Measurements from ENCODE around the gene RPL31. TPM values are rescaled to one million over a fixed set of nuclear protein-coding genes. Genes with fewer than 3 reads are reported as not detected.
A peak's percentile ranks its signal among the peaks of the same experiment; 100 is the strongest.

RPL31 gene
- total RNA-seq, 2 donors from 2014 or later: 1,385 to 1,395 TPM

DNA sequence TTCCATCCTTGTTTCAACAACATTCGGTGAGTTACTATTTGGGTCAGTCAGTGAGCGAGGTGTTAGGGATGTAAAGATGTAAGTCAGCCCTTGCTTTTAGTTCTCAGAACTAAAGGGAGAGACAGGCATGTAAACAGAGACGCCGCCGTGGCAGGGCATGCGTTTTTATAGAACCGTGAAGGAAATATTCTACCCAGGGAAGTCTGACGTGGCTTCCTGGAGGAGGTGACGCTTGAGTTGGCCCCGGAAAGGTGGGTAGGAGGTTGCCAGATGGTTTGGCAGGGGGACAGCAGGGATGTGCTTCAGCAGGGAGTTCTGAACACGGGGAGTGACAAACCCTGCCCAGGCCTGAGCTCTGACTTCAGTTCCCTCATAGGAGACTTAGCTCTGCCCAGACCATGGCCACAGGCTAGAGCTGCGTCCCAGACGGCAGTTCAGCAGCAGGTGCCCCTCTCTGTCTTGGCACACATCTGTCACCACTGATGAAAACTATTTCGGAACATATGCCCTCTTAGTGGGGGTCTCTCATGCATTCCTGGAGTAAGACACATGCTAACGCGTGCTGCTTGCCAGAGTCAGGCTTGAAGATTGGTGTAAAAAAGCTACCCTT, 23.4 kb upstream of the RPL31 start:
- peak in 1 of 2 donors; percentile 30 for ATAC-seq (replicated peaks in 1 of 2)
- H3K4me3 Mint-ChIP-seq: no peak overlapping the region

DNA sequence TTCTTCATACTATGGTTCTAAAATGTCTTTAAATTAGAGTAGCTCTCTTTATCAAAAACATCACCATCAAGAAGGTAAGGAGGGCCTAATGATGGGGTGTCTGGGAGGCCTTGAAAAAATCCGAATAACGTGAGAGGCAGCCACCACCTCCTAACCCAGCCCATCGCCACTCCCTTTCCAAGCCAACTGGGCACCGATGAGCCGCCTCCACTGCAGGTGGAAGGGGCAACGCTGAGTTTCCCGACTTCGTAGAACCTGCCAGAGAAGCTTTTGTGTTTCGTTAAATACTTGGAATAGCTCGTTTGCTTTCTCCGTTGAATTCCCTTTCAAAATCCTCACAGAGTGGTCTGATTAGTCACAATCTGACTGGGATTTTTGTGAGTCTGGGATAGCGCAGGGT, 22.0 kb upstream of the RPL31 start:
- ATAC-seq (replicated peaks in 1 of 2): no peak
- Mint-ChIP-seq H3K4me1 (ENCODE audit: low read depth) (peaks cover 8% of the 10 kb centered on the region), H3K27ac (no peak overlapping the region), H3K27me3 (ENCODE audit: low read depth) (no peaks in the 10 kb centered on the region), H3K4me3 (no peak overlapping the region), H3K9me3 (no peaks in the 10 kb centered on the region), H3K36me3 (ENCODE audit: insufficient read depth in 2 of 2) (no peaks in the 10 kb centered on the region)
- DNase-seq: no peak

More for the DNA sequence above, 23.4 kb upstream of the RPL31 start:
- Mint-ChIP-seq H3K36me3 (ENCODE audit: insufficient read depth in 2 of 2) (no peaks in the 10 kb centered on the region), H3K27me3 (ENCODE audit: low read depth) (no peaks in the 10 kb centered on the region), H3K4me1 (ENCODE audit: low read depth) (peaks cover 8% of the 10 kb centered on the region), H3K27ac (no peak overlapping the region), H3K9me3 (no peaks in the 10 kb centered on the region)
- no peak for DNase-seq

DNA sequence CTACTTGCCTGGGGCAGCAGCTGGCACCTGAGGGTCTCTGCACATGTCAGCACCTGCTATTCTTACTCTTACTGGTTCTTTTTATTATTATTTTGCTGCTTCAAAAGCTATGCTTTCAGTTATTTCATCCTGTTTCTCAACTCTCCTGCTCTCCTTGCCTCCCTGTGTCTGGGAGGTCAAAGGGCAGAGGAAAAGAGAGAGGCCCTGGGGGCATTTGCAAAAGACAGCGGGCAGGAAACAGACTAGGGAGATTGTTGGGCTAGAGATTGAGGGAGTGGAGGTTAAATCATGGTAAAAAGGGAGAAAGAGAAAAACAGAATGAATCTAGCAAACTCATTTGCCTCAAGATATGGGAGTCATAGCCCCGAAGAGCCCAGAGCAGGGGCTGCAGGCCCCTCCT, 21.1 kb upstream of the RPL31 start:
- ATAC-seq (replicated peaks in 1 of 2) (no peak), DNase-seq (no peak)
- H3K9me3 Mint-ChIP-seq: no peaks in the 10 kb centered on the region
- no peak overlapping the region for H3K27ac Mint-ChIP-seq
- no peaks in the 10 kb centered on the region for H3K27me3 Mint-ChIP-seq (ENCODE audit: low read depth)
- H3K36me3 Mint-ChIP-seq (ENCODE audit: insufficient read depth in 2 of 2): no peaks in the 10 kb centered on the region
- peaks cover 8% of the 10 kb centered on the region for H3K4me1 Mint-ChIP-seq (ENCODE audit: low read depth)
- H3K4me3 Mint-ChIP-seq: no peak overlapping the region

DNA sequence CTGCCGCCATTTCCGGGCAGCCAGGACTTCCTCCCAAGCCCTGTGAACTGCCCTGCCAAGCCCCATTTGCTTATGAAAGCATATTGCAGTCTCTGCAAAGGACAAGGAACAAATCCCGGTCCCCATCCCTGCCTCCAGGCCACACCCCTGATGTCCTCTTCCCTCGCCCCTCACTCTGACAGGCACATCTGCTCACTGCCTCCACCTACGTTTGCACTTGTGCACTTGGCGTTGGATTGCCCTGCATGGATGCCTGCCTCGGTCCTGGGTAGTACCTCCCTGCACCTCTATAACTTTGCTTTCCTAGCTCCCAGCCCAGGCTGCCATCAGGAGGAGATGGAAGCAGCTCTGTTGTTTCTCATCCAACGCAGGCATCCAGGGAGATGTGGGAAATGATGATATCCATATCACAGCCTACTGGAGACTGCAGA, 19.6 kb upstream of the RPL31 start:
- Mint-ChIP-seq H3K4me1 (ENCODE audit: low read depth) (no peaks in the 10 kb centered on the region), H3K4me3 (no peak overlapping the region), H3K27ac (no peak overlapping the region), H3K27me3 (ENCODE audit: low read depth) (no peaks in the 10 kb centered on the region), H3K9me3 (no peaks in the 10 kb centered on the region), H3K36me3 (ENCODE audit: insufficient read depth in 2 of 2) (no peaks in the 10 kb centered on the region)
- DNase-seq (no peak), ATAC-seq (replicated peaks in 1 of 2) (no peak)

DNA sequence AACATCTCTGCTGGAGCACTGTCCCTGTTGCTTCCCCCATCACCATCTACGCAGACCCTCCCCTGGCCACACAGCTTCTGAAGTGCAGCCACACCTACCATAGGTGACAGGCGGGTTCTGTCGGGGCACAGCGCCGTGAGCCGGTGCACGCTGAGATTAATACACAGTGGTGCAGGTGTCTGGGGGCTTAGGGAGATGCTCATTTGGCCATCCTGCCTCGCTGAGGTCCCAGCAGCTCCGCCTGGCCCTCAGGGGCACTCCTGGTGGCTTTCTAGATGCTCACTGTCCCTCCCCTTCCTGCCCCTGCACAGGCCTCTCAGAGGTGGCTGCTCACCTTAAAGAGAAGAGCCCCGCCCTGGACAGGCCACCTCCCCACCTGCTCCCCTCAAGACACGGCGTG, 18.9 kb upstream of the RPL31 start:
- no peaks in the 10 kb centered on the region for H3K27me3 Mint-ChIP-seq (ENCODE audit: low read depth)
- H3K4me3 Mint-ChIP-seq: no peak overlapping the region
- ATAC-seq (replicated peaks in 1 of 2): no peak
- H3K4me1 Mint-ChIP-seq (ENCODE audit: low read depth): no peaks in the 10 kb centered on the region
- no peak overlapping the region for H3K27ac Mint-ChIP-seq
- H3K36me3 Mint-ChIP-seq (ENCODE audit: insufficient read depth in 2 of 2): no peaks in the 10 kb centered on the region
- no peaks in the 10 kb centered on the region for H3K9me3 Mint-ChIP-seq
- no peak for DNase-seq

DNA sequence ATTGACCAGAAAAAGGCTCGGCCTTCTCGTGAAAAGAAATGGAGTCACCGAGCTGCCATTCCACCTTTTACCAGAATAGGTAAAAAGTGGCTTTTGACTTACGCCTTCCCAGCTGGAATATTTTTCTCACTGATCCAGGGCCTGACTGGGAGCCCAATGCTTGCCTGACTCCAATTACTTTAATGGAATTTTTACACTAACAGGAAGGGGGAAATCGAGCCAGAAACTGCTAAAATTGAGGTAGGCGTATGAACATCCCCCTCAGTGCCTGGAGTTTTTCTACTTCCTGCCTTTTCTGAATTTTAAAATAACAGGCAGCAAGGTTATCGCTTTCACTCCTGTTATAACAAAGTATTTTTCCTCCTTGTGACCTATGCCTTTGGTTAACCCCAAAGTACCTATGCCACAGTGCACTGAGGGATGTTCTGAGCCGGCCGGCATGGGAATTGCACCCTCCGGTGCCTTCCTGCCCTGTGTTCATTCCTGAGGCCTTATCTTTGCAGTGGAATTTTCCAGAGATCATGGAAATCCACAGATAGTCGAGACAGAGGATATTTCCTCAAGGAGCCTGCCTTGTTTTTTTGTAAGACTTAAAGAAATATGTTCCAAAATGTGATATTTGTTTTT, 18.3 kb upstream of the RPL31 start:
- DNase-seq: no peak
- no peak for ATAC-seq (replicated peaks in 1 of 2)
- no peak overlapping the region for H3K4me3 Mint-ChIP-seq
- H3K9me3 Mint-ChIP-seq: no peaks in the 10 kb centered on the region
- H3K36me3 Mint-ChIP-seq (ENCODE audit: insufficient read depth in 2 of 2): no peaks in the 10 kb centered on the region
- no peak overlapping the region for H3K27ac Mint-ChIP-seq
- H3K4me1 Mint-ChIP-seq (ENCODE audit: low read depth): no peaks in the 10 kb centered on the region
- no peaks in the 10 kb centered on the region for H3K27me3 Mint-ChIP-seq (ENCODE audit: low read depth)

DNA sequence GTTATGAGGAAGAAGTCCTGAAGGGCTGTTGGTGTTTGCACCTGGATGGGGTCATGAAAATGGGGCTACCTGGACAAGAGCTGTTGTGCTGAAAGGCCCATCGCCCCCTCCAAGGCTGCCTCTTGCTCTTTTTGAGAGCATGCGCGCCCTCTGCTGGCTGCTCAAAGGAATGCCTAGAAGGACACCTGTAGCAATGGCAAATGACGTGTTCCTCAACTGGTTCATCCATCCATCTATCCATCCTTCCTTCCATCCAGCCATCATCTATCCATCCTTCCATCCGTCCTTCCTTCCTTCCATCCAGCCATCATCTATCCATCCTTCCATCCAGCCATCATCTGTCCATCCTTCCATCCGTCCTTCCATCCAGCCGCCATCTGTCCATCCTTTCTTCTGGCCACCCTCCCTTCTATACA, 17.2 kb upstream of the RPL31 start:
- no peak overlapping the region for H3K4me3 Mint-ChIP-seq
- DNase-seq: peak; percentile 78 to 79
- H3K36me3 Mint-ChIP-seq (ENCODE audit: insufficient read depth in 2 of 2): no peaks in the 10 kb centered on the region
- H3K9me3 Mint-ChIP-seq: no peaks in the 10 kb centered on the region
- H3K27me3 Mint-ChIP-seq (ENCODE audit: low read depth): no peaks in the 10 kb centered on the region
- ATAC-seq (replicated peaks in 1 of 2): peak; percentile 74 to 77
- H3K27ac Mint-ChIP-seq: no peak overlapping the region
- H3K4me1 Mint-ChIP-seq (ENCODE audit: low read depth): no peaks in the 10 kb centered on the region

DNA sequence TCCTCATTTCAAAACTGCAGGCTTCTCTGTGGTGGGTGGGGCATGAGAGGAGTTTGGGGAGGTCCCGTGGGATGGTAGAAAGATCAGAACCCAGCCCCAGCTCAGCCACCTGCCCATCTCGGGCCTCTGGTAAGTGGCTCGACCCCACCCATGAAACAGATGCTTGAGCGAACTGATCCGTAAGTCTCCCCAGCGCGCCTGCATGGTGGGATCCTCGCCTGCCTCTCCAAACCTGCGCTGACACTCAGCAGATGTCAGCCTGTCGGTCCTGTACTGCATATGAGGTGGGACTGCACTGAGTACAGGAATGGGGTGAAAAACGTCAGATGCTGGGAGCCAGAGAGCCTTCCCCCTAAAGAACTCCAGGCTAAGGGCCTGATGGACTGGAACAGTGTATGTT, 15.9 kb upstream of the RPL31 start:
- Mint-ChIP-seq H3K27ac (no peak overlapping the region), H3K36me3 (ENCODE audit: insufficient read depth in 2 of 2) (no peaks in the 10 kb centered on the region), H3K4me1 (ENCODE audit: low read depth) (no peaks in the 10 kb centered on the region), H3K4me3 (no peak overlapping the region), H3K9me3 (no peaks in the 10 kb centered on the region), H3K27me3 (ENCODE audit: low read depth) (no peaks in the 10 kb centered on the region)
- DNase-seq (no peak), ATAC-seq (replicated peaks in 1 of 2) (no peak)

DNA sequence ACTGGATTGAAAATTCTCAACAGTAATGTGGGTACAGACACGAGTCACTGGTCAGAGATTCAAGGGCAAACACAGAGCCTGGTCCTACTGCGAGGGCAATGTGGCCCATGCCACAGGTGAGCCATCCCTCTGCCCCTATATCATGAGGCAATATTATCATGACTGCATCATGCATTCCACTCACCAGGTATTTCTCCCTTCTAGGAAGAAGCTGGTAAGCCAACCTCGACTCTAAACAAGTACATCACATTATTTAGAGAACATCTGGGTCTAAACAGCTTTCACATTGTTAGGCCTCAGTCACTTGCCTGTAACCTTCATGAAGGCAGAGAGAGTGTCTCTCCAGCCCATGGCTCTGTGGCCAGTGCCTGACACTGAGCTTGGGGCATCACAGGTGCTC, 14.6 kb upstream of the RPL31 start:
- Mint-ChIP-seq H3K27ac (no peak overlapping the region), H3K9me3 (no peaks in the 10 kb centered on the region), H3K4me3 (no peak overlapping the region), H3K4me1 (ENCODE audit: low read depth) (no peaks in the 10 kb centered on the region), H3K36me3 (ENCODE audit: insufficient read depth in 2 of 2) (no peaks in the 10 kb centered on the region), H3K27me3 (ENCODE audit: low read depth) (no peaks in the 10 kb centered on the region)
- no peak for DNase-seq
- ATAC-seq (replicated peaks in 1 of 2): no peak

DNA sequence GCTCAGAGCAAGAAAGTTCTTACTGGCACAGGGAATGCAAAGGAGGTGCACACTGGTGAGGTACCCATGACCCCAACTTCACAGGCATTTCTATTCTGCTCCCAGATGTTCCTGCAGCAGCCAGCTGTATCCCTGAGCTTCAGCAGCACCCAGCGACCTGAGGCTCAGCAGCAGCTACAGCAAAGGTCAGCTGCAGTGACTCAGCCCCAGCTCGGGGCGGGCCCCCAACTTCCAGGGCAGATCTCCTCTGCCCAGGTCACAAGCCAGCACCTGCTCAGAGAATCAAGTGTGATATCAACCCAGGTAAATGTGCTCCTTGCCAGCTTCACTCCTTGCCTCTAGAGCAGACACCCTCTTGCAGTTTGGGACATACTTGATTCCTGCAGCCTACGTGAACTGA, 14.1 kb upstream of the RPL31 start:
- Mint-ChIP-seq H3K36me3 (ENCODE audit: insufficient read depth in 2 of 2) (no peaks in the 10 kb centered on the region), H3K27ac (no peak overlapping the region), H3K27me3 (ENCODE audit: low read depth) (no peaks in the 10 kb centered on the region), H3K9me3 (no peaks in the 10 kb centered on the region), H3K4me1 (ENCODE audit: low read depth) (no peaks in the 10 kb centered on the region), H3K4me3 (no peak overlapping the region)
- DNase-seq (no peak), ATAC-seq (replicated peaks in 1 of 2) (no peak)

DNA sequence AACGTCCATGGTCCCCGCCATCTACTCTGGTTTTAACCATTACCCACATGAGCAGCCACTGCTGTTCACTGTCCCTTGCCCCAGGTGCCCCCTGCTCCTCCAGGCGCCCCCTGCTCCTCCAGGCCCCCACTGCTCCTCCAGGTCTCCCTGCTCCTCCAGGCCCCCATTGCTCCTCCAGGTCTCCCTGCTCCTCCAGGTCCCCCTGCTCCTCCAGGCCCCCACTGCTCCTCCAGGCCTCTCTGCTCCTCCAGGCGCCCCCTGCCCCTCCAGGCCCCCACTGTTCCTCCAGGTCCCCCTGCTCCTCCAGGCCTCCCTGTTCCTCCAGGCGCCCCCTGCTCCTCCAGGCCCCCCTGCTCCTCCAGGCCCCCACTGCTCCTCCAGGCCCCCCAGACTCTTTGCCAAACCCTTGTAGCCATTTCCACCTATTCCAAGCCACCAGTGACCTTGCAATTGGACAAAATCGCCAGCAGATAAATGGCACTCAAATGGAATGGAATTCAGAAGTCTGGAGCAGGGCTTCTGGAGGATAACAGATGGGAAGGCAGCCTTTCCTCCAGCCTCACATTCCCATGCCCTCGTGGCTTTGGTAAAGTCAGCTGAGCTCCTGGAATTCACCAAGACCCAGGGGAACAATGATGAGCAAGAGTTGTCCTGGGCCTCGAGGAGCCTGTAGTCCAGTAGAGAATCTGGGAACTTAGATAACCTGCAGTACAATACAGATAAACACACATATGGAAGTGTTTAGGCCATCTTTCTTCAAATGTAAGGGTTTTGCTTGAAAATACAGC, 13.3 kb upstream of the RPL31 start:
- DNase-seq (no peak), ATAC-seq (replicated peaks in 1 of 2) (no peak)
- Mint-ChIP-seq H3K27me3 (ENCODE audit: low read depth) (no peaks in the 10 kb centered on the region), H3K4me3 (no peak overlapping the region), H3K4me1 (ENCODE audit: low read depth) (no peaks in the 10 kb centered on the region), H3K9me3 (no peaks in the 10 kb centered on the region), H3K27ac (peak overlapping the region; percentile 22), H3K36me3 (ENCODE audit: insufficient read depth in 2 of 2) (no peaks in the 10 kb centered on the region)

DNA sequence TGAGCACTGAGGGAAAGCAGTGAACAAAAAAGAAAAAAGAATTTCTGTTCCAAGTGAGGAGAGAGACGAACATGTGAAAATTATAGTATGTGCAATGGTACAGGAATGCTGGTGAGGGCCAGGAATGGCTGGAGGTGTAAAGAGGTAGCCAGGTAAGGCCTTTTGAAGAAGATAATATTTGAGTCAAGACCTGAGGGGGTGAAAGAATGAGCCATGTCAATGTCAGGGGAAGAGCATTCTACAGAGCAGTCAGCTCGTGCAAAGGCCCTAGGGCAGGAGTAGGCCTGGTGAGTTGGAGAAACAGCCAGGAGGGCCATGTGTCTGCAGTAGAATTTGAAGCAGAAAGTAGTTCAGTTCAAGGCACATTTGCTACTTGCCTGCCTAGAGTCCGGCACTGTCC, 12.4 kb upstream of the RPL31 start:
- ATAC-seq (replicated peaks in 1 of 2) (no peak), DNase-seq (no peak)
- H3K4me1 Mint-ChIP-seq (ENCODE audit: low read depth): no peaks in the 10 kb centered on the region
- no peak overlapping the region for H3K4me3 Mint-ChIP-seq
- H3K27me3 Mint-ChIP-seq (ENCODE audit: low read depth): no peaks in the 10 kb centered on the region
- H3K27ac Mint-ChIP-seq: no peak overlapping the region
- no peaks in the 10 kb centered on the region for H3K36me3 Mint-ChIP-seq (ENCODE audit: insufficient read depth in 2 of 2)
- H3K9me3 Mint-ChIP-seq: no peaks in the 10 kb centered on the region

DNA sequence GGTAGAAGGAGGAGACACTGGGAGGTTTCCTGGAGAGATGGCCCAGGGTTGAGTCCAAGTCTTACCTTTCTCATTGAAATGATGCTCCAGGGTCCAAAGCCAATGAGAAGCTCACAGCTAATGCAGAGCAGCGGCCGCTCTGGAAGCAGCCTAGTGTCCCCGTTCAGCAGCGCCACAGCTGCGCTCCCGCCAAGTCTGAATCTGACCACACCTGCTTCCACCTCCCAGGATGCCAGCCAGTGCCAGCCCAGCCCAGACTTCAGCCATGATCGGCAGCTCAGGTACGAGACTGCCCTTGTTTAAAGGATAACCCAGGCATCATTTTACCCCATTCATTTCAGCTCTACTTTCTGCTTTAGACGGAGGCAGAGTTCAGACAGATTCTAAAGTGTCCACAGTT, 11.9 kb upstream of the RPL31 start:
- no peak for DNase-seq
- no peaks in the 10 kb centered on the region for H3K36me3 Mint-ChIP-seq (ENCODE audit: insufficient read depth in 2 of 2)
- H3K9me3 Mint-ChIP-seq: no peaks in the 10 kb centered on the region
- ATAC-seq (replicated peaks in 1 of 2): no peak
- no peaks in the 10 kb centered on the region for H3K27me3 Mint-ChIP-seq (ENCODE audit: low read depth)
- H3K4me1 Mint-ChIP-seq (ENCODE audit: low read depth): no peaks in the 10 kb centered on the region
- H3K27ac Mint-ChIP-seq: no peak overlapping the region
- H3K4me3 Mint-ChIP-seq: no peak overlapping the region

Data from activated T-cell treated with anti-CD3 and anti-CD28 coated beads, Interleukin-2, amount 50 U/mL, for 72 hours (primary cell).